GM21390 (cell line): ENCODE measurements around the gene HCN1.
A peak's percentile ranks its signal among the peaks of the same experiment; 100 is the strongest.

Source experiments
- ATAC-seq: cut with Tn5 transposase; IDR thresholded peaks from one replicate; pipeline ENCODE4 v1.9.1; 2021; ENCODE audit not compliant: unreplicated experiment

HCN1 gene

GRCh38 chr5:45696206-45696836 lies at the start of gene HCN1:
HCN1 (minus strand) TSS chr5:45696380.
- peak; percentile 86 for ATAC-seq

- ATAC-seq = no peak
Observed at GRCh38 chr5:45741110-45741509, 44.9 kb upstream of the HCN1 start.

GRCh38 chr5:45737153-45737552 lies 41.0 kb upstream of the HCN1 start:
- no peak for ATAC-seq

GRCh38 chr5:45725537-45725936 lies 29.4 kb upstream of the HCN1 start:
- ATAC-seq = no peak

GRCh38 chr5:45697201-45697600 lies 1.0 kb upstream of the HCN1 start:
- ATAC-seq = no peak

- ATAC-seq = no peak
Observed at GRCh38 chr5:45695804-45696156, 400 bp downstream of the HCN1 start.

- no peak for ATAC-seq
Observed at GRCh38 chr5:45694971-45695803, 993 bp downstream of the HCN1 start.

- ATAC-seq = no peak
Observed at GRCh38 chr5:45694255-45694814, 1.8 kb downstream of the HCN1 start.

GRCh38 chr5:45692481-45692880 lies 3.7 kb downstream of the HCN1 start:
- no peak for ATAC-seq

- ATAC-seq = no peak
Observed at GRCh38 chr5:45691656-45692055, 4.5 kb downstream of the HCN1 start.

- ATAC-seq = no peak
Observed at GRCh38 chr5:45687701-45688100, 8.5 kb downstream of the HCN1 start.

GRCh38 chr5:45686620-45687019 lies 9.6 kb downstream of the HCN1 start:
- ATAC-seq = no peak

GRCh38 chr5:45684118-45684517 lies 12.1 kb downstream of the HCN1 start:
- ATAC-seq = no peak

GRCh38 chr5:45680950-45681349 lies 15.2 kb downstream of the HCN1 start:
- ATAC-seq = no peak

- no peak for ATAC-seq
Observed at GRCh38 chr5:45677524-45677923, 18.7 kb downstream of the HCN1 start.

- ATAC-seq = no peak
Observed at GRCh38 chr5:45672271-45672670, 23.9 kb downstream of the HCN1 start.

GRCh38 chr5:45648744-45649143 lies 47.4 kb downstream of the HCN1 start:
- ATAC-seq = no peak

GRCh38 chr5:45643056-45643455 lies 53.1 kb downstream of the HCN1 start:
- ATAC-seq = no peak

- no peak for ATAC-seq
Observed at GRCh38 chr5:45642370-45642769, 53.8 kb downstream of the HCN1 start.

GRCh38 chr5:45639040-45639439 lies 57.1 kb downstream of the HCN1 start:
- ATAC-seq = no peak

- ATAC-seq = no peak
Observed at GRCh38 chr5:45627076-45627656, 69.0 kb downstream of the HCN1 start.

GRCh38 chr5:45623832-45624231 lies 72.3 kb downstream of the HCN1 start:
- no peak for ATAC-seq
